ENCODE results near the gene LRRC8D. TPM values are rescaled to one million over a fixed set of nuclear protein-coding genes. Genes with fewer than 3 reads are reported as not detected.

LRRC8D gene
- polyA plus RNA-seq, 3 donors: 28.0 to 43.8 (median 42.9) TPM

GRCh38 chr1:89973471-89974127 is 152.8 kb downstream of the LRRC8D start:
- DNase-seq: no peak
- no peak overlapping the region for H2AFZ ChIP-seq (ENCODE audit: insufficient read depth, low read depth, low read length, poor library complexity, severe bottlenecking)
- H3K4me2 ChIP-seq (replicated peaks; ENCODE audit: extremely low read depth, low read length, poor library complexity, severe bottlenecking): no peak overlapping the region
- no peaks in the 10 kb centered on the region for H3K27me3 ChIP-seq (ENCODE audit: control insufficient read depth in 2 of 2, insufficient read depth in 2 of 2, low read length in 2 of 2)
- H4K20me1 ChIP-seq (ENCODE audit: insufficient read depth, low read length): no peaks in the 10 kb centered on the region
- H3K4me3 Mint-ChIP-seq: no peak overlapping the region
- no peak overlapping the region for H3K4me3 ChIP-seq (replicated peaks in 1 of 3; ENCODE audit: low read depth in 2 of 3, low read length in 3 of 3)
- WGBS (ENCODE audit: insufficient coverage): no CpG with 5 or more reads among the region's 8 CpGs
- no peaks in the 10 kb centered on the region for H3K36me3 Mint-ChIP-seq
- H3K27ac Mint-ChIP-seq: no peak overlapping the region
- H3K9ac ChIP-seq (ENCODE audit: insufficient read depth, low read length, poor library complexity, severe bottlenecking): no peak overlapping the region
- H3K9me3 ChIP-seq (replicated peaks in 1 of 2; ENCODE audit: control insufficient read depth in 1 of 2, insufficient read depth in 1 of 2, low read length in 2 of 2): no peaks in the 10 kb centered on the region
- no peak for TF ChIP-seq CTCF (IDR thresholded peaks at IDR 0.05)
- no peaks in the 10 kb centered on the region for H3K79me2 ChIP-seq (ENCODE audit: insufficient read depth, low read length)
- no peak overlapping the region for H3K27ac ChIP-seq (ENCODE audit: low read depth in 1 of 2, low read length in 2 of 2)
- peaks cover 0 to 4% (median 2%) of the 10 kb centered on the region in 3 donors for H3K27me3 Mint-ChIP-seq (ENCODE audit: low read depth in 3 of 3)
- no peaks in the 10 kb centered on the region for H3K36me3 ChIP-seq (replicated peaks in 1 of 2; ENCODE audit: control insufficient read depth in 1 of 2, insufficient read depth in 2 of 2, low read length in 2 of 2)
- H3K4me1 ChIP-seq (ENCODE audit: control insufficient read depth in 1 of 2, insufficient read depth in 2 of 2, low read length in 2 of 2): peaks cover 25 to 26% of the 10 kb centered on the region in 2 donors
- peaks cover 29% of the 10 kb centered on the region for H3K4me1 Mint-ChIP-seq
- no peaks in the 10 kb centered on the region for H3K9me3 Mint-ChIP-seq
- intact Hi-C loops (cut with micrococcal nuclease): no loop called here

- Mint-ChIP-seq H3K27ac (no peak overlapping the region), H3K9me3 (no peaks in the 10 kb centered on the region), H3K36me3 (no peaks in the 10 kb centered on the region), H3K4me1 (peaks cover 29% of the 10 kb centered on the region), H3K4me3 (no peak overlapping the region), H3K27me3 (ENCODE audit: low read depth in 3 of 3) (peaks cover 0 to 4% (median 2%) of the 10 kb centered on the region in 3 donors)
- TF ChIP-seq CTCF (IDR thresholded peaks at IDR 0.05): no peak
- Histone ChIP-seq H3K27ac (ENCODE audit: low read depth in 1 of 2, low read length in 2 of 2) (no peak overlapping the region), H3K27me3 (ENCODE audit: control insufficient read depth in 2 of 2, insufficient read depth in 2 of 2, low read length in 2 of 2) (no peaks in the 10 kb centered on the region), H3K36me3 (replicated peaks in 1 of 2; ENCODE audit: control insufficient read depth in 1 of 2, insufficient read depth in 2 of 2, low read length in 2 of 2) (no peaks in the 10 kb centered on the region), H3K9me3 (replicated peaks in 1 of 2; ENCODE audit: control insufficient read depth in 1 of 2, insufficient read depth in 1 of 2, low read length in 2 of 2) (no peaks in the 10 kb centered on the region), H3K4me1 (ENCODE audit: control insufficient read depth in 1 of 2, insufficient read depth in 2 of 2, low read length in 2 of 2) (peaks cover 25 to 26% of the 10 kb centered on the region in 2 donors), H3K9ac (ENCODE audit: insufficient read depth, low read length, poor library complexity, severe bottlenecking) (no peak overlapping the region), H3K79me2 (ENCODE audit: insufficient read depth, low read length) (no peaks in the 10 kb centered on the region), H4K20me1 (ENCODE audit: insufficient read depth, low read length) (no peaks in the 10 kb centered on the region), H3K4me2 (replicated peaks; ENCODE audit: extremely low read depth, low read length, poor library complexity, severe bottlenecking) (no peak overlapping the region), H2AFZ (ENCODE audit: insufficient read depth, low read depth, low read length, poor library complexity, severe bottlenecking) (no peak overlapping the region), H3K4me3 (replicated peaks in 1 of 3; ENCODE audit: low read depth in 2 of 3, low read length in 3 of 3) (no peak overlapping the region)
- no peak for DNase-seq
- 100% methylated on average over 1 of the region's 4 CpGs for WGBS (ENCODE audit: insufficient coverage)
- intact Hi-C loops (cut with micrococcal nuclease): no loop called here
Measured at GRCh38 chr1:89974256-89974655, 153.4 kb downstream of the LRRC8D start.
